ENCODE measurements around the gene ACOX1. TPM values are rescaled to one million over a fixed set of nuclear protein-coding genes. Genes with fewer than 3 reads are reported as not detected.
A peak's percentile ranks its signal among the peaks of the same experiment; 100 is the strongest.

Gene ACOX1
- total RNA-seq, 2 experiments from 2014 or later: 31.4 to 34.9 TPM

GRCh38 chr17:75995385-75995925 is 16.5 kb upstream of the ACOX1 start:
- Mint-ChIP-seq H3K9me3 (no peaks in the 10 kb centered on the region), H3K36me3 (ENCODE audit: low read depth) (peaks cover 2% of the 10 kb centered on the region), H3K4me3 (no peak overlapping the region), H3K27ac (no peak overlapping the region), H3K4me1 (ENCODE audit: low read depth) (peaks cover 16% of the 10 kb centered on the region), H3K27me3 (ENCODE audit: low read depth) (no peaks in the 10 kb centered on the region)
- intact Hi-C loops (cut with micrococcal nuclease): no loop called here
- DNase-seq: no peak
- CTCF ChIA-PET: interaction anchor here (0.6 to 11.2 kb wide), 4 partner anchors 10 to 86 kb away, joined by 3 to 124 read pairs (median 7); no protein-coding TSS in a partner anchor

GRCh38 chr17:75994802-75995370 is 15.9 kb upstream of the ACOX1 start:
- Mint-ChIP-seq H3K4me3 (no peak overlapping the region), H3K4me1 (ENCODE audit: low read depth) (peaks cover 16% of the 10 kb centered on the region), H3K9me3 (no peaks in the 10 kb centered on the region), H3K27ac (no peak overlapping the region), H3K36me3 (ENCODE audit: low read depth) (peaks cover 2% of the 10 kb centered on the region), H3K27me3 (ENCODE audit: low read depth) (no peaks in the 10 kb centered on the region)
- intact Hi-C loops (cut with micrococcal nuclease): no loop called here
- DNase-seq: no peak
- CTCF ChIA-PET: interaction anchor here (0.6 to 3.7 kb wide), 3 partner anchors 11 to 85 kb away, joined by 3 to 11 read pairs (median 3); no protein-coding TSS in a partner anchor

- Mint-ChIP-seq H3K4me1 (ENCODE audit: low read depth) (peaks cover 3% of the 10 kb centered on the region), H3K27ac (no peak overlapping the region), H3K36me3 (ENCODE audit: low read depth) (peaks cover 2% of the 10 kb centered on the region), H3K9me3 (no peaks in the 10 kb centered on the region), H3K27me3 (ENCODE audit: low read depth) (no peaks in the 10 kb centered on the region), H3K4me3 (no peak overlapping the region)
- CTCF ChIA-PET: interaction anchor here (0.6 to 2.1 kb wide), 3 partner anchors 13 to 250 kb away, joined by 3 to 8 read pairs (median 6); no protein-coding TSS in a partner anchor
- DNase-seq: no peak
- intact Hi-C loops (cut with micrococcal nuclease): no loop called here
These were observed 12.4 kb upstream of the ACOX1 start for GRCh38 chr17:75991396-75991795.

GRCh38 chr17:75987041-75987440 is 8.1 kb upstream of the ACOX1 start:
- Mint-ChIP-seq H3K4me1 (ENCODE audit: low read depth) (no peaks in the 10 kb centered on the region), H3K9me3 (no peaks in the 10 kb centered on the region), H3K27me3 (ENCODE audit: low read depth) (no peaks in the 10 kb centered on the region), H3K4me3 (no peak overlapping the region), H3K36me3 (ENCODE audit: low read depth) (no peaks in the 10 kb centered on the region), H3K27ac (no peak overlapping the region)
- CTCF ChIA-PET: no interaction called here
- intact Hi-C loops (cut with micrococcal nuclease): no loop called here
- DNase-seq: no peak

- DNase-seq: no peak
- Mint-ChIP-seq H3K27ac (no peak overlapping the region), H3K9me3 (no peaks in the 10 kb centered on the region), H3K36me3 (ENCODE audit: low read depth) (no peaks in the 10 kb centered on the region), H3K27me3 (ENCODE audit: low read depth) (no peaks in the 10 kb centered on the region), H3K4me3 (no peak overlapping the region), H3K4me1 (ENCODE audit: low read depth) (no peaks in the 10 kb centered on the region)
- intact Hi-C loops (cut with micrococcal nuclease): no loop called here
- CTCF ChIA-PET: no interaction called here
These were observed 7.0 kb upstream of the ACOX1 start for GRCh38 chr17:75985986-75986385.

GRCh38 chr17:75983501-75984181 is 4.7 kb upstream of the ACOX1 start:
- Mint-ChIP-seq H3K27me3 (ENCODE audit: low read depth) (no peaks in the 10 kb centered on the region), H3K4me1 (ENCODE audit: low read depth) (peaks cover 6% of the 10 kb centered on the region), H3K9me3 (no peaks in the 10 kb centered on the region), H3K4me3 (no peak overlapping the region), H3K27ac (no peak overlapping the region), H3K36me3 (ENCODE audit: low read depth) (peaks cover 3% of the 10 kb centered on the region)
- CTCF ChIA-PET: interaction anchor here (0.6 to 1.1 kb wide), 2 partner anchors 16 to 19 kb away, joined by 4 to 7 read pairs; no protein-coding TSS in a partner anchor
- DNase-seq: no peak
- intact Hi-C loops (cut with micrococcal nuclease): no loop called here

- Mint-ChIP-seq H3K27me3 (ENCODE audit: low read depth) (no peaks in the 10 kb centered on the region), H3K36me3 (ENCODE audit: low read depth) (peaks cover 7% of the 10 kb centered on the region), H3K4me3 (peak overlapping the region; percentile 99), H3K9me3 (no peaks in the 10 kb centered on the region), H3K27ac (peak overlapping the region; percentile 100), H3K4me1 (ENCODE audit: low read depth) (peaks cover 22% of the 10 kb centered on the region)
- no peak for DNase-seq
- intact Hi-C loops (cut with micrococcal nuclease): no loop called here
- CTCF ChIA-PET: interaction anchor here (0.7 to 1.5 kb wide), 4 partner anchors 19 to 468 kb away, joined by 3 to 6 read pairs (median 4); partner anchors contain the start of gene CDK3
These were observed 2.2 kb upstream of the ACOX1 start for GRCh38 chr17:75981019-75981615.

GRCh38 chr17:75980188-75981018 is 1.4 kb upstream of the ACOX1 start:
- no peak for DNase-seq
- Mint-ChIP-seq H3K4me3 (peak overlapping the region; percentile 99), H3K27ac (peak overlapping the region; percentile 100), H3K9me3 (no peaks in the 10 kb centered on the region), H3K36me3 (ENCODE audit: low read depth) (peaks cover 7% of the 10 kb centered on the region), H3K27me3 (ENCODE audit: low read depth) (no peaks in the 10 kb centered on the region), H3K4me1 (ENCODE audit: low read depth) (peaks cover 28% of the 10 kb centered on the region)
- intact Hi-C loops (cut with micrococcal nuclease): no loop called here
- CTCF ChIA-PET: interaction anchor here (0.6 to 1.5 kb wide), 6 partner anchors 20 to 469 kb away, joined by 3 to 6 read pairs (median 4); partner anchors contain the start of gene CDK3

- Mint-ChIP-seq H3K4me3 (peak overlapping the region; percentile 99), H3K4me1 (ENCODE audit: low read depth) (peaks cover 30% of the 10 kb centered on the region), H3K9me3 (no peaks in the 10 kb centered on the region), H3K36me3 (ENCODE audit: low read depth) (peaks cover 7% of the 10 kb centered on the region), H3K27ac (peak overlapping the region; percentile 100), H3K27me3 (ENCODE audit: low read depth) (no peaks in the 10 kb centered on the region)
- no peak for DNase-seq
- intact Hi-C loops (cut with micrococcal nuclease): loop anchor here (1.0 to 5.0 kb wide), 7 partner anchors 17 to 473 kb away; partner anchors contain the start of genes FBF1, UBE2O, UNK and WBP2
- CTCF ChIA-PET: interaction anchor here (0.6 to 1.5 kb wide), 4 partner anchors 25 to 323 kb away, joined by 3 to 6 read pairs (median 4); no protein-coding TSS in a partner anchor
These were observed 780 bp upstream of the ACOX1 start for GRCh38 chr17:75979705-75980187.

- CTCF ChIA-PET: interaction anchor here (1.3 kb wide), 1 partner anchor 12 kb away, joined by 6 read pairs; no protein-coding TSS in a partner anchor
- Mint-ChIP-seq H3K4me1 (ENCODE audit: low read depth) (peaks cover 30% of the 10 kb centered on the region), H3K36me3 (ENCODE audit: low read depth) (peaks cover 9% of the 10 kb centered on the region), H3K9me3 (no peaks in the 10 kb centered on the region), H3K4me3 (no peak overlapping the region), H3K27ac (no peak overlapping the region), H3K27me3 (ENCODE audit: low read depth) (no peaks in the 10 kb centered on the region)
- DNase-seq: no peak
- intact Hi-C loops (cut with micrococcal nuclease): loop anchor here (5.0 kb wide), 2 partner anchors 144 to 476 kb away; partner anchors contain the start of gene UBE2O
These were observed 2.7 kb downstream of the ACOX1 start for GRCh38 chr17:75976175-75976848.

GRCh38 chr17:75975757-75976174 is 3.2 kb downstream of the ACOX1 start:
- Mint-ChIP-seq H3K4me1 (ENCODE audit: low read depth) (peaks cover 30% of the 10 kb centered on the region), H3K4me3 (no peak overlapping the region), H3K9me3 (no peaks in the 10 kb centered on the region), H3K27ac (no peak overlapping the region), H3K27me3 (ENCODE audit: low read depth) (no peaks in the 10 kb centered on the region), H3K36me3 (ENCODE audit: low read depth) (peaks cover 9% of the 10 kb centered on the region)
- no peak for DNase-seq
- CTCF ChIA-PET: interaction anchor here (1.3 kb wide), 1 partner anchor 12 kb away, joined by 6 read pairs; no protein-coding TSS in a partner anchor
- intact Hi-C loops (cut with micrococcal nuclease): loop anchor here (5.0 kb wide), 2 partner anchors 143 to 477 kb away; partner anchors contain the start of gene UBE2O

All from activated naive CD4-positive, alpha-beta T cell treated with anti-CD3 and anti-CD28 coated beads for 36 hours (primary cell).